HG03060 (cell line): Measurements from ENCODE around the gene PEX16.

Experiments
- ATAC-seq: cut with Tn5 transposase; IDR thresholded peaks from one replicate; pipeline ENCODE4 v1.9.1; 2021; ENCODE audit warnings: low read depth, moderate number of reproducible peaks; ENCODE audit not compliant: unreplicated experiment

PEX16 gene

DNA sequence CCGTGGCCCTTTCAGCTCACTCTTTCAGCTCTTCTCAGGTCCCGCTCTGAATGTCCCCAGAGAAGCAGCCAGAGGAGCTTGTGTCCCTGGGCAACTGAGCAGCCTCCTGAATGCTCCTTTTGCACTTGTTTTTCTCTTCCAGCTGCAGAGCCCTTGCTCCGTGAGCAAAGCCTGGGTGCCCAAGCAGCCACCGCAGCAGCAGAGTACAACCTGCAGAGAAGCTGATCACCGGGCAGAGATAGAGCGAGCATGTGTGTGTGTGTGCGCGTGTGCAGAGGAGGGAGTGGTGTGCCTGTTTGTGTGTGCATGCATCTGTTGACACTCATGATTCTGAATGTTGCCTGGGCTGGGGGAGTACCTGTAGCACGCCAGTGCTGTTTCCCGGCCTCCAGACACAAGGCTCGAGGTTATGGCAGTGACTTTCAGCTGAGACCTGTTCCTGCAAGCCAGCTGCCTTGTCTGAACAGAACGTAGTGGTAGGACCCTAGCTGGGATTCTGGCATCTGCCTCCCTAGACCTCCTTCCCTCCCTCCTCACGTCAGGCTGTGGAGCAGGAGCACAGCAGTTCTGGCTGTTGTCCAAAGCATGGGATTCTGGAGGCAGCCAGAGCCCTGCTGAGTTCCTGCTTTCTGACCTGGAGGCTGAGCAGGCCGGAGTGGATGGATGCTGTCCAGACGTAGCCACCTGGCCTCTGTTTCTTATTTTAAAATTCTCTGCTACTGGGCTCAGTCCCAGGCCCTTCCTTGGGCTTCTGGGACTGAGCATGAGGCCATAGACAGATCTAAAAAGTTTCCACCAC, 36.7 kb downstream of the PEX16 start:
- ATAC-seq: no peak

DNA sequence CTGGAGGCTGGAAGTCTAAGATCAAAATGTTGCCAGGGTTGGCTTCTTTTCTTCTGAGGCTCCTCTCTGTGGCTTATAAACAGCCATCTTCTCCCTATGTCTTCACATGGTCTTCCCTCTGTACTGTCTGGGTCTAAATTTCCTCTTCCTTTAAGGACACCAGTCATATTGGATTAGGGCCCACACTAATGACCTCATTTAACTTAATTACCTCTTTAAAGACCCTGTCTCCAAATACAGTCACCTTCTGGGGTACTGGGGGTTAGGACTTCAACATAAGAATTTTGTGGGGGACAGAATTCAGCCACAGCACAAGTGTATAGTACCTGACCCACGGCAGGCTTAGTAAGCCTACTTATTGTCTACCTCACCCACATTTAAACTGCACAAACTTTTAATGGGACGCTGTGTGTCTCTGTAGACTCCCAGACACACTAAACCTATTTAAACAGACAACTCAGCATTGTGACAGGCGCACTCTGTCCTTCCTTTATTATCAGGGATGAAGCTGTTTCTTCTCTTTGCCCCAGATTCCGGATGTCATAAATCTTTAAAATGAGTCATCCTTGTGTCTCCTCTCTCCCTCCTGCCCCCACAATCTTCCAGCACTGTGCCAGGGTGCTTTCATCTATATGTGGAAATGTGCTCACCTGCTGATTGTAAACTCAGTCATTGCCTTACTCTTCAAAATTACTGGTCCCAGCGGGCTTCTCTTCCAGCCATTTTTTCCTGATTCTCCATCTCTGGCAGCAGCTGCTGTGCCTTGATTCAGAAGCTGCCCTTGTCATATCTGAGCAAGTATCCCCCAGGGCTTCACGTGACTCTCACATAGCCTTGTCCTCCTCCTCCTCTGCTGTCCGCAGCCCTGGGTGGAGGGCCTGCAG, 37.6 kb downstream of the PEX16 start:
- no peak for ATAC-seq

DNA sequence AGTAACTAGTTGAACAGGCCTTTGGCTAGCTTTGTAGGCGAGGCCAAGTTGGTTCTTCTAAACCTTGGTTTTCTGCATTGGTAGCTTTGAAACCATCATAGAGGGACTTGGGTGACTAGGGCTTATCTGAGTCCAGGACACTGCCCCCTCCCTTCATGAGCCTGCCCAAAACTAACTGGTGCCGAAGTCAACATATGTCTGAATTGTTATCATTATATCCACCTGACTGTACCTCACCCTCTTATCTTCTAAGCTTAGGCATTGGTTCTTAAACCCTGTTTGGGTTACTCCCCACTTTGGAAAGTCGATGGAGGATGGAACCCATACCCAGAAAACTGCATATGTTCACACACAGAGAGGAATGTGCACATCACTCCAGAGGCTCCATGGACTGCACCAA, 39.8 kb downstream of the PEX16 start:
- no peak for ATAC-seq

DNA sequence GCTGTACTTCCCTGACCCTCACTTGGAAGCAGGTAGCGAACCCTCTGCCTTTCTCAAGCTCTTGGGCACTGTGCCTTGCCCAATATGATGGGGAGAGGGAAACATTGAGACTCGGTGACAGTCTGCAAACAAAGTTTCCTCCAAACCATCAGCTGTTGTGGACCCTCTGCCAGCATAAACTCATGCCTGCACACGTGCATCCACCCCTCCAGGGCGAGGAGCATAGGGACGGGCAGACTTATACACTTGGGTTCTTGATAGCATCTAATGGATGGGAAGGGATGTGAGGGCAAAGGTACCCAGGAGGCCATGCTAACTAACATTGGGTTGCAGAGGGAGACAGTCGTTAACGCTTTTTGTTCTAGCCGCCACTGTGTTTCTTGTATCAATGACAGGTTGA, 40.5 kb downstream of the PEX16 start:
- no peak for ATAC-seq

DNA sequence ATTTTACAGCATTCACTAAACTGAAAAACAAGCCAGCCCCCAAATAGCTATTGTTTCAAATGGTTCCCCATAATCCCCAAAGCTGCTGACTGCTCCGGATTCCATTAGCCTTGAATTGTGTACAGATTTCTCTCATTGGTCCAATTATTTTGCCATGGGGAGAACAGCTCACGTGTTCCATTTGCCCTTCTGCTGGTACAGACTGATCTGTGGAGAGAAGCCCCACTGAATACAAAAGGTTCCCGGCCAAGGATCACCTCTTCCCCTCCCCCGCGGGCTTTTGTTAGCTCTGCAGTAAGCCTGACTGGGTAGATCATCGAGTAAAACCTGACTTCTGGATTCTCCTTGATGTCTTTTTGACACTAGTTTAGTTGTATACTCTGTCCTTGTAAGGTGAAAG, 41.3 kb downstream of the PEX16 start:
- ATAC-seq: no peak

DNA sequence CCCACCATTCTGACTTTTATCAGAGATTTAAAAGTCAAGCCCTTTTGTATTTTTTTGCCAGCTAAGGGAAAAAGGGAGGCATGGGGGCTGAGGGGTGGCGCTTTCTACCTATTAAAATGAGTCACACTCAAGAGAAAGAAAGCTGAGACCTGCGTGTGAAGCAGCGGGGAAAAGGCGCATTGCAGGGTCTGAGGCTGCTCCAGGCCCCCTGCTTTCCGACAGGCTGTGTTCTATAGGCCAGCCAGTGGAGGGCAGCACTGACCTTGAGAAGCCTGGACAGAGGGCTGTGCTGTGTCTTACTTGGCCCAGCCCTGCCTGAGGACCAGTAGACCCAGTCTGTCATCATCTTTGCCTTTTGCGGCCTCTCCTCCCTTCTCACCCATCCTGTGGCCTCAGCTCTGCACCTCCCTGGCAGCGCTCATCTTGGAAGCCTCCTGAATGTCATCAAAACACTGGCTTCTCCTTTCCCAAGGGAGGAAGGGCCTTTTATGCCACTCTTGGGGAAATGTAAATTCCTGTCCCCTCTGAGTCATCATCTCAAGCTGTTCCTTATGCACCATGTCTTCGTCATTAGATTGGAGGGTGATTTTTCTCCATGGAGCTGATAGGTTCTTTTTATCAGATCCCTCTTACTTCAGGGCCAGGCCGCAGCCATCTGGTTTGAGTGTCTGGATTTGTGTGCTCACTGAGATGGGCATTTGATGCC, 44.9 kb downstream of the PEX16 start:
- ATAC-seq: no peak

DNA sequence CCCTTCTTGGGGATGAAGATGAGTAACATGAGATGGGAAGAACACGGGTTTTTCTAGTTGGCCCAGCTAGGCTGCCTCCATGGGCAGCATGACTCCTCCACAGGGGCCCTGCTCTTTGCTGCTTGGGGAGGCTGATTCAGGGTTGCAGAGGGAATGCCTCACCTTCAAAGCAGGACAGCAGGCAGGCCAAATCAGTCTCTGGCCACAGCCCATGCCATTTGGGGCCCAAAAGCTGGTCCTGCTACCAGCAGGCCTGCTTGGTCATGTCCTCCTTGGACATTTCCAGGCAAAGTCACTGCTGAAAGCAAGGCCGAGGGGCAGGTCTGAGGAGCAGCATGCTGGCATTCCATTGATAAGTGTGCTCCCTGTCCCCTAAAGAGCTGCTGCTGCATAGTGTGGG, 46.0 kb downstream of the PEX16 start:
- ATAC-seq: no peak

DNA sequence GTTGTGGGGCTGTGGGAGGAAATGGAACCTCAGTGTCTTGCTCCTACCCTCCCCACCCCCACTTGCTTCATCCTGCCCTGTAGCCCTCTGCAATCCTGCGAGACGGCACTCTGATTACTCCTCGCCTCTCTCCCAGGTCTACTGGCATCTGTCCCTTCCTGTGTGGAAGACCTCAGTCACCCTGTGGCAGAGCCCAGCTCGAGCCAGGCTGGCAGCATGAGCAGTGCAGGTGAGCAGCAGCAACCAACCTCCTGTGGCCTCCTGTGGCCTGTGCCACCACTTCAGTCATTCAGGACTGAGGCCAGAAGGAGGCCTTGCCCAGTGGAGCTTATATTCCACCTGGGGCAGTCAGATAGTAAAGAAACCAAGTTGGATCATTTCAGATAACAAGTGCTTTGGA, 47.0 kb downstream of the PEX16 start:
- ATAC-seq: no peak

DNA sequence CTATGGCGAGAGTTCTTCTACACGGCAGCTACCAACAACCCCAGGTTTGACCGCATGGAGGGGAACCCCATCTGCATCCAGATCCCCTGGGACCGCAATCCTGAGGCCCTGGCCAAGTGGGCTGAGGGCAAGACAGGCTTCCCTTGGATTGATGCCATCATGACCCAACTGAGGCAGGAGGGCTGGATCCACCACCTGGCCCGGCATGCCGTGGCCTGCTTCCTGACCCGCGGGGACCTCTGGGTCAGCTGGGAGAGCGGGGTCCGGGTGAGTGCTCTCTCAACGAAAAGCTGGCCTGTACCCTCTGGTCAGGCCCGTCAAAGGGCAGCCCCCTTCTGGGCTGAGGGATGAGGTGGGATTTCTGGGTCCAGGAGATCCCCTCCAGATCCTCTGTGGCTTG, 48.1 kb downstream of the PEX16 start:
- ATAC-seq: no peak

DNA sequence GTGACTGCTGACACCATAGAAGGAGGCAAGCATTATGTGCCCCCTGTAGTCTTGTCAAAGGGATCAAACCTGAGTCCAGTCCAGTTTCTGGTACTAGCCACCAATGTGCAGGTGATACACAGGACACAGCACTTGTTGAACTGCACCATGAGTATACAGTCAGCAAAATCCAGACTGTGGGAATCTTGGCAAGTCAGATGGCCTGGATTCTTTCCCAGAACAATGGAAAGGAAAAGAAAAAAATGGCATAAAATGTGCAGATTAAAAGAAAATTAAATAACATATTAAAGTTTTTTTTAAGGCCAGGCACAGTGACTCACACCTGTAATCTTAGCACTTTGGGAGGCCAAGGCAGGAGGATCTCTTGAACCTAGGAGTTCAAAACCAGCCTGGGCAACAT, 53.6 kb downstream of the PEX16 start:
- no peak for ATAC-seq

DNA sequence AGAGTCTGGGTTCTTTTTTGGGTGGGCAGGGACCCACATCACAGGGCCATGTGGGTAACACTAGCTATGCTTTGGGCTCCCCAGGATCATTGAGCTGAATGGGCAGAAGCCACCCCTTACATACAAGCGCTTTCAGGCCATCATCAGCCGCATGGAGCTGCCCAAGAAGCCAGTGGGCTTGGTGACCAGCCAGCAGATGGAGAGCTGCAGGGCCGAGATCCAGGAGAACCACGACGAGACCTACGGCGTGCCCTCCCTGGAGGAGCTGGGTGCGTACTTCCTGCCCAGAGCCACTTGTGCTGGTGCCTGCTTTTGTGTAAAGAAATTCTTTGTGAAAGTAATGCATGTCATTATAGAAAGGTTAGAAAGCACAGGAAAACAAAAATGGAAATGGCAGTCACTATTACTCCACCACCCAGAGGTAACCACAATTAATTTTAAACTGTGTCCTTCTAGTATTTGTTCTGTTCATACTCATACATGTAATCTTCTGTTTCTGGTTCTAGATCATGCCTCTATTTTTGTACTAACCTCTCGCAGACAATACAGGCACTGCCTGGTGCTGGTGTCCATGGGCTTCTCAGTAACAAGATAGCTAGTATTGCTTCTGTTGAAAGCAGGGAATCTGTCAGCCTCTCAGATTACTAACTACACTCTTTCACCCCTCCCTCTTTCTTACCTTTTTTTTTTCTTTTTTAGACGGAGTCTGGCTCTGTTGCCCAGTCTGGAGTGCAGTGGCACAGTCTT, 56.7 kb downstream of the PEX16 start:
- no peak for ATAC-seq

DNA sequence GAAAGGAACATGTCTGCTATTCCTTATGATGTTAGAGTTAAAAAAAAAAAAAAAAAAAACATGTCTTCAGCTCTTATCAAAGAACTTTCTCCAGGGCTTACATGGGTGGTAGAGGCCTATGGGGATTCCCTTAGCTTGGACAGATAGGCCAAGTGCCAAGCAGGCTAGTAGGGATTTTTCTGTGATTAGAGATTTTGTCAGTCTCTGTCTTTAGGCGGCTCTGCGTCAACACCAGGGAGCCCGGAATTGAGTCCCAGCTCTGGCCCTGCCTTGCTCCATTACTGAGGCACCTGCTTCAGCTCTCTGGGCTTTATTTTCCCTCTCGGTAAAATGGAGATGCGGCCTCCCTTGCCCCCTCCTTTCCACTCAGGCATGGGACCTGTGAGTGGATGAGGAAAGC, 57.3 kb downstream of the PEX16 start:
- ATAC-seq: no peak
